PC-3 (cell line): ENCODE measurements around the gene KLF13.

Experiments
- EZH2 ChIP-seq: fragments of 300-600 bp; sonication (generic); IDR thresholded peaks from one replicate; pipeline ENCODE4 v1.6.1; 2017; ENCODE audit warnings: antibody characterized with exemption, mild to moderate bottlenecking, low read length; ENCODE audit not compliant: unreplicated experiment
- EZH2phosphoT487 ChIP-seq: fragments of 300-600 bp; sonication (generic); IDR thresholded peaks from 2 replicates; pipeline ENCODE4 v1.6.1; 2018; ENCODE audit warnings: mild to moderate bottlenecking, antibody characterized with exemption, low read length, borderline replicate concordance
- TF ChIP-seq, protein P1 (sequence below): fragments of 300-600 bp; sonication (generic); conservative IDR thresholded peaks from 2 replicates; pipeline ENCODE4 v1.5.1; 2017; ENCODE audit warnings: antibody characterized with exemption, low read depth, mild to moderate bottlenecking, low read length

DNA sequence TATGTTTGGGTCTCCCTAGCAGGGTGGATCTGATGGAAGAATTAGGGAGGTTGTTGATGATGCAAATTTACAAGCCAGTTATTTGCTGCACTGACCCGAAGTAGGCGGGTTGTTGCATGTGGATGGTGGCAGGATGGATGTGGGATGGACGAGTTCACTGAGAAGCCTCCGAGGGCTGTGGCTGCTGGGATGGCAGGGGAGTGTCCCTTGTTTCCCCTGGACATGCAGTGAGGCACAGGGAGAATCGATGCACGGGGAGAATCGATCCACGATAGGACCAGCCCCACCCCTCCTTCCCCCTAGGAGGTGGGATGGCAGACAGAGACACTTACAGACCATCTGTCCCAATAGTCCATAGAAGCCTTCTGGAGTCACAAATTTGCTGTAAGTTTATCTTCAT lies 31.0 kb upstream of the KLF13 start:
- TF ChIP-seq, protein P1, sequence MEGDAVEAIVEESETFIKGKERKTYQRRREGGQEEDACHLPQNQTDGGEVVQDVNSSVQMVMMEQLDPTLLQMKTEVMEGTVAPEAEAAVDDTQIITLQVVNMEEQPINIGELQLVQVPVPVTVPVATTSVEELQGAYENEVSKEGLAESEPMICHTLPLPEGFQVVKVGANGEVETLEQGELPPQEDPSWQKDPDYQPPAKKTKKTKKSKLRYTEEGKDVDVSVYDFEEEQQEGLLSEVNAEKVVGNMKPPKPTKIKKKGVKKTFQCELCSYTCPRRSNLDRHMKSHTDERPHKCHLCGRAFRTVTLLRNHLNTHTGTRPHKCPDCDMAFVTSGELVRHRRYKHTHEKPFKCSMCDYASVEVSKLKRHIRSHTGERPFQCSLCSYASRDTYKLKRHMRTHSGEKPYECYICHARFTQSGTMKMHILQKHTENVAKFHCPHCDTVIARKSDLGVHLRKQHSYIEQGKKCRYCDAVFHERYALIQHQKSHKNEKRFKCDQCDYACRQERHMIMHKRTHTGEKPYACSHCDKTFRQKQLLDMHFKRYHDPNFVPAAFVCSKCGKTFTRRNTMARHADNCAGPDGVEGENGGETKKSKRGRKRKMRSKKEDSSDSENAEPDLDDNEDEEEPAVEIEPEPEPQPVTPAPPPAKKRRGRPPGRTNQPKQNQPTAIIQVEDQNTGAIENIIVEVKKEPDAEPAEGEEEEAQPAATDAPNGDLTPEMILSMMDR, result no peak
- TF ChIP-seq EZH2phosphoT487, result no peak
- TF ChIP-seq EZH2, result no peak
